ENCODE results near the gene POLR3H.

The POLR3H gene

GRCh38 chr22:41582694-41583093 lies 38.4 kb upstream of the POLR3H start:
- Histone ChIP-seq H3K9me2 (replicated peaks; ENCODE audit: control insufficient read depth, low read length) (no peaks in the 10 kb centered on the region), H3K36me3 (ENCODE audit: control insufficient read depth, low read length) (no peaks in the 10 kb centered on the region), H3K79me2 (ENCODE audit: control insufficient read depth, low read length) (no peaks in the 10 kb centered on the region), H3K27ac (ENCODE audit: low read depth, low read length) (no peak overlapping the region), H3K4me3 (ENCODE audit: low read length) (no peak overlapping the region), H4K20me1 (ENCODE audit: control insufficient read depth, insufficient read depth, low read depth, low read length) (no peaks in the 10 kb centered on the region), H3K27me3 (ENCODE audit: control insufficient read depth, low read length) (no peaks in the 10 kb centered on the region), H3K4me1 (ENCODE audit: control insufficient read depth, low read length) (no peaks in the 10 kb centered on the region), H3K4me2 (ENCODE audit: low read length) (no peak overlapping the region), H3K9me3 (ENCODE audit: control insufficient read depth, insufficient read depth, low read length) (no peaks in the 10 kb centered on the region), H3F3A (ENCODE audit: control insufficient read depth, insufficient read depth) (no peaks in the 10 kb centered on the region)
- TF ChIP-seq EZH2phosphoT487 (IDR thresholded peaks at IDR 0.05; ENCODE audit: borderline replicate concordance, low read length) = no peak
- TF ChIP-seq, protein P1, sequence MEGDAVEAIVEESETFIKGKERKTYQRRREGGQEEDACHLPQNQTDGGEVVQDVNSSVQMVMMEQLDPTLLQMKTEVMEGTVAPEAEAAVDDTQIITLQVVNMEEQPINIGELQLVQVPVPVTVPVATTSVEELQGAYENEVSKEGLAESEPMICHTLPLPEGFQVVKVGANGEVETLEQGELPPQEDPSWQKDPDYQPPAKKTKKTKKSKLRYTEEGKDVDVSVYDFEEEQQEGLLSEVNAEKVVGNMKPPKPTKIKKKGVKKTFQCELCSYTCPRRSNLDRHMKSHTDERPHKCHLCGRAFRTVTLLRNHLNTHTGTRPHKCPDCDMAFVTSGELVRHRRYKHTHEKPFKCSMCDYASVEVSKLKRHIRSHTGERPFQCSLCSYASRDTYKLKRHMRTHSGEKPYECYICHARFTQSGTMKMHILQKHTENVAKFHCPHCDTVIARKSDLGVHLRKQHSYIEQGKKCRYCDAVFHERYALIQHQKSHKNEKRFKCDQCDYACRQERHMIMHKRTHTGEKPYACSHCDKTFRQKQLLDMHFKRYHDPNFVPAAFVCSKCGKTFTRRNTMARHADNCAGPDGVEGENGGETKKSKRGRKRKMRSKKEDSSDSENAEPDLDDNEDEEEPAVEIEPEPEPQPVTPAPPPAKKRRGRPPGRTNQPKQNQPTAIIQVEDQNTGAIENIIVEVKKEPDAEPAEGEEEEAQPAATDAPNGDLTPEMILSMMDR (IDR thresholded peaks at IDR 0.05; ENCODE audit: low read depth, low read length, poor library complexity, severe bottlenecking) = no peak

DNA sequence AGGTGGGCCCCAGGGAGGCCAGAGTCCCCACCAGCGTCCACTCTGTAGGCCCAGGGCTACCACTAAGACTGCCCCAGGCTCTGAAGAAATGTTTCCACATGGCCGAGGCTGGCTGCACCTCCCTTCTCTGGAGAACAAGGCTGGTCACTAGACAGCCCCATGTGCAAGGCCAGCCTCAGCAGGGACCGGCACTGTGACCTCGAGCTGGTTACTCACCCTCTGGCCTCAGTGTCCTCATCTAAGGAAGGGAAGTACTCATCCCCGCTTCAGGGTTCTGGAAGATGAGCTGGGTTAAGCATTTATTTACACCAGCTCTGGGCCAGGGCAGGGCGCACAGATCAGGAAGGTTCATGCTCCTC lies 35.7 kb upstream of the POLR3H start:
- H4K20me1 ChIP-seq (ENCODE audit: control insufficient read depth, insufficient read depth, low read depth, low read length) = no peaks in the 10 kb centered on the region
- H3K36me3 ChIP-seq (ENCODE audit: control insufficient read depth, low read length) = no peaks in the 10 kb centered on the region
- H3K27ac ChIP-seq (ENCODE audit: low read depth, low read length) = no peak overlapping the region
- H3K4me3 ChIP-seq (ENCODE audit: low read length) = no peak overlapping the region
- no peak for TF ChIP-seq EZH2phosphoT487 (IDR thresholded peaks at IDR 0.05; ENCODE audit: borderline replicate concordance, low read length)
- TF ChIP-seq, protein P1 (IDR thresholded peaks at IDR 0.05; ENCODE audit: low read depth, low read length, poor library complexity, severe bottlenecking) = no peak
- no peaks in the 10 kb centered on the region for H3K9me2 ChIP-seq (replicated peaks; ENCODE audit: control insufficient read depth, low read length)
- no peaks in the 10 kb centered on the region for H3K9me3 ChIP-seq (ENCODE audit: control insufficient read depth, insufficient read depth, low read length)
- no peaks in the 10 kb centered on the region for H3K79me2 ChIP-seq (ENCODE audit: control insufficient read depth, low read length)
- no peaks in the 10 kb centered on the region for H3K27me3 ChIP-seq (ENCODE audit: control insufficient read depth, low read length)
- no peak overlapping the region for H3K4me2 ChIP-seq (ENCODE audit: low read length)
- H3K4me1 ChIP-seq (ENCODE audit: control insufficient read depth, low read length) = no peaks in the 10 kb centered on the region
- no peaks in the 10 kb centered on the region for H3F3A ChIP-seq (ENCODE audit: control insufficient read depth, insufficient read depth)

- Histone ChIP-seq H3K27ac (ENCODE audit: low read depth, low read length) (no peak overlapping the region), H3K79me2 (ENCODE audit: control insufficient read depth, low read length) (no peaks in the 10 kb centered on the region), H3K27me3 (ENCODE audit: control insufficient read depth, low read length) (no peaks in the 10 kb centered on the region), H3K9me2 (replicated peaks; ENCODE audit: control insufficient read depth, low read length) (no peaks in the 10 kb centered on the region), H3K4me3 (ENCODE audit: low read length) (no peak overlapping the region), H3F3A (ENCODE audit: control insufficient read depth, insufficient read depth) (no peaks in the 10 kb centered on the region), H3K4me2 (ENCODE audit: low read length) (no peak overlapping the region), H3K4me1 (ENCODE audit: control insufficient read depth, low read length) (no peaks in the 10 kb centered on the region), H3K36me3 (ENCODE audit: control insufficient read depth, low read length) (no peaks in the 10 kb centered on the region), H3K9me3 (ENCODE audit: control insufficient read depth, insufficient read depth, low read length) (no peaks in the 10 kb centered on the region), H4K20me1 (ENCODE audit: control insufficient read depth, insufficient read depth, low read depth, low read length) (no peaks in the 10 kb centered on the region)
- TF ChIP-seq, protein P1 (IDR thresholded peaks at IDR 0.05; ENCODE audit: low read depth, low read length, poor library complexity, severe bottlenecking) = no peak
- TF ChIP-seq EZH2phosphoT487 (IDR thresholded peaks at IDR 0.05; ENCODE audit: borderline replicate concordance, low read length) = no peak
These were observed 35.2 kb upstream of the POLR3H start for GRCh38 chr22:41579297-41579996.
